ENCODE measurements around the gene DIP2B.

The DIP2B gene

GRCh38 chr12:50637870-50638481, 133.2 kb downstream of the DIP2B start:
- no peaks in the 10 kb centered on the region for H3K9me3 ChIP-seq
- H3K27ac ChIP-seq: no peak overlapping the region
- H3K27me3 ChIP-seq: no peaks in the 10 kb centered on the region
- TF ChIP-seq, protein P1, sequence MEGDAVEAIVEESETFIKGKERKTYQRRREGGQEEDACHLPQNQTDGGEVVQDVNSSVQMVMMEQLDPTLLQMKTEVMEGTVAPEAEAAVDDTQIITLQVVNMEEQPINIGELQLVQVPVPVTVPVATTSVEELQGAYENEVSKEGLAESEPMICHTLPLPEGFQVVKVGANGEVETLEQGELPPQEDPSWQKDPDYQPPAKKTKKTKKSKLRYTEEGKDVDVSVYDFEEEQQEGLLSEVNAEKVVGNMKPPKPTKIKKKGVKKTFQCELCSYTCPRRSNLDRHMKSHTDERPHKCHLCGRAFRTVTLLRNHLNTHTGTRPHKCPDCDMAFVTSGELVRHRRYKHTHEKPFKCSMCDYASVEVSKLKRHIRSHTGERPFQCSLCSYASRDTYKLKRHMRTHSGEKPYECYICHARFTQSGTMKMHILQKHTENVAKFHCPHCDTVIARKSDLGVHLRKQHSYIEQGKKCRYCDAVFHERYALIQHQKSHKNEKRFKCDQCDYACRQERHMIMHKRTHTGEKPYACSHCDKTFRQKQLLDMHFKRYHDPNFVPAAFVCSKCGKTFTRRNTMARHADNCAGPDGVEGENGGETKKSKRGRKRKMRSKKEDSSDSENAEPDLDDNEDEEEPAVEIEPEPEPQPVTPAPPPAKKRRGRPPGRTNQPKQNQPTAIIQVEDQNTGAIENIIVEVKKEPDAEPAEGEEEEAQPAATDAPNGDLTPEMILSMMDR (IDR thresholded peaks at IDR 0.05): no peak
- no peak overlapping the region for H3K4me3 ChIP-seq (ENCODE audit: low read depth in 1 of 2, low read length in 1 of 2)
- no peaks in the 10 kb centered on the region for H3K4me1 ChIP-seq (ENCODE audit: control insufficient read depth in 1 of 2, insufficient read depth in 1 of 2, low read depth in 1 of 2, low read length in 1 of 2)
- peaks cover 22% of the 10 kb centered on the region for H3K36me3 ChIP-seq

GRCh38 chr12:50638482-50638880, 133.7 kb downstream of the DIP2B start:
- Histone ChIP-seq H3K36me3 (peaks cover 22% of the 10 kb centered on the region), H3K4me1 (ENCODE audit: control insufficient read depth in 1 of 2, insufficient read depth in 1 of 2, low read depth in 1 of 2, low read length in 1 of 2) (no peaks in the 10 kb centered on the region), H3K9me3 (no peaks in the 10 kb centered on the region), H3K4me3 (ENCODE audit: low read depth in 1 of 2, low read length in 1 of 2) (no peak overlapping the region), H3K27me3 (no peaks in the 10 kb centered on the region), H3K27ac (no peak overlapping the region)
- TF ChIP-seq, protein P1 (IDR thresholded peaks at IDR 0.05): no peak

- H3K27ac ChIP-seq: no peak overlapping the region
- H3K4me3 ChIP-seq (ENCODE audit: low read depth in 1 of 2, low read length in 1 of 2): no peak overlapping the region
- H3K9me3 ChIP-seq: no peaks in the 10 kb centered on the region
- no peaks in the 10 kb centered on the region for H3K4me1 ChIP-seq (ENCODE audit: control insufficient read depth in 1 of 2, insufficient read depth in 1 of 2, low read depth in 1 of 2, low read length in 1 of 2)
- peaks cover 31% of the 10 kb centered on the region for H3K36me3 ChIP-seq
- TF ChIP-seq, protein P1 (IDR thresholded peaks at IDR 0.05): no peak
- H3K27me3 ChIP-seq: no peaks in the 10 kb centered on the region
Observed at GRCh38 chr12:50639721-50640120, 134.9 kb downstream of the DIP2B start.

DNA sequence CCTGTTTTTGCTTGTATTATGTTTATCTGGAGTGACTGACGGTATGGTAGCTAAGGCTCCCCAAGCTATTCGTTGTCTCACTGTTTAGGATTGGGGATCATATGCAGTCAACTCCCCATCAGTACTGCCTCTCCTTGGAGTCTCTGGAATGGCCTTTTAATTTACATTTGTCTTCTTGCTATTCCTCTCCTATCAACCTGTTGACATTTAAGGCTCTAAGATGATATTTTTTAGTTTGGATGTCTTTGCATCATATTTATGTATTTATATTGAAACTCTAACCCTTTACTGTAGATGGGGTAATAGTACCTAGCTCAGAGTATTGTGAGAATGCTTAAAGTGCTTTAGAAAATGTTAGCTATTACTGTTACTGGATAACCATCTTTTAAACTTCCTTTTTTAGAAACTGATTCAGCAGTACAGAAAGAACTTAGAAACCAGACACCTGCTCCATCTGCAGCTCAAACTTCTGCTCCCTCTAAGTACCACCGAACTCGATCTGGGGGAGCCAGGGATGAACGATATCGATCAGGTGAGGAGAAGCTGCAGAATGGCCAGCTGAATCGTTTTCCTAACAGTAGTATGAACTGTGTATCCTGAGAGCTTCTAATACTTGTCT, 135.6 kb downstream of the DIP2B start:
- no peak overlapping the region for H3K4me3 ChIP-seq (ENCODE audit: low read depth in 1 of 2, low read length in 1 of 2)

GRCh38 chr12:50641566-50641965, 136.8 kb downstream of the DIP2B start:
- H3K27ac ChIP-seq: no peak overlapping the region

More for the DNA sequence above, 135.6 kb downstream of the DIP2B start:
- Histone ChIP-seq H3K4me1 (ENCODE audit: control insufficient read depth in 1 of 2, insufficient read depth in 1 of 2, low read depth in 1 of 2, low read length in 1 of 2) (no peaks in the 10 kb centered on the region), H3K9me3 (no peaks in the 10 kb centered on the region), H3K36me3 (peaks cover 31% of the 10 kb centered on the region), H3K27ac (no peak overlapping the region), H3K27me3 (no peaks in the 10 kb centered on the region)
- TF ChIP-seq, protein P1 (IDR thresholded peaks at IDR 0.05): no peak

More at GRCh38 chr12:50641566-50641965, 136.8 kb downstream of the DIP2B start:
- Histone ChIP-seq H3K9me3 (no peaks in the 10 kb centered on the region), H3K27me3 (no peaks in the 10 kb centered on the region), H3K4me3 (ENCODE audit: low read depth in 1 of 2, low read length in 1 of 2) (no peak overlapping the region), H3K4me1 (ENCODE audit: control insufficient read depth in 1 of 2, insufficient read depth in 1 of 2, low read depth in 1 of 2, low read length in 1 of 2) (no peaks in the 10 kb centered on the region), H3K36me3 (peaks cover 31% of the 10 kb centered on the region)
- TF ChIP-seq, protein P1 (IDR thresholded peaks at IDR 0.05): no peak

All from neutrophil (primary cell).